Right lobe of liver (tissue), 6 donors: ENCODE measurements around the gene OST4. TPM values are rescaled to one million over a fixed set of nuclear protein-coding genes. Genes with fewer than 3 reads are reported as not detected.
A peak's percentile ranks its signal among the peaks of the same experiment; 100 is the strongest.

Source experiments
- ATAC-seq, 4 donors: fragments of 200-7000 bp; cut with Tn5 transposase; one replicate each; pipeline ENCODE4 v1.9.1; 2020; ENCODE audit warnings: mild to moderate bottlenecking in 4 of 4, moderate library complexity in 4 of 4
- DNase-seq, 3 donors: peaks; one replicate each; pipeline ENCODE4 v3.0.0-alpha.2; 2020
- H3K27ac ChIP-seq, 3 donors: fragments of 200-600 bp; one replicate each; pipeline ENCODE4 v1.8.0; 2022
- H3K27me3 ChIP-seq, 2 donors: fragments of 200-600 bp; one replicate each; pipeline ENCODE4 v1.8.0; 2022
- H3K36me3 ChIP-seq, 4 donors: fragments of 200-600 bp; sonication (generic) in 1 of 4; one replicate each; pipeline versions ENCODE4 v1.5.1 to v1.8.0; 2017 to 2022; ENCODE audit warnings: control low read depth in 1 of 4
- H3K4me1 ChIP-seq, 4 donors: fragments of 200-600 bp; sonication (generic) in 1 of 4; one replicate each; pipeline versions ENCODE4 v1.5.1 to v1.8.0; 2017 to 2022; ENCODE audit warnings: control low read depth in 1 of 4
- H3K4me3 ChIP-seq, 3 donors: fragments of 200-600 bp; one replicate each; pipeline ENCODE4 v1.8.0; 2022
- H3K9me3 ChIP-seq, 4 donors: fragments of 200-600 bp; sonication (generic) in 1 of 4; one replicate each; pipeline versions ENCODE4 v1.5.1 to v1.8.0; 2017 to 2022; ENCODE audit warnings: control low read depth in 1 of 4
- POLR2A ChIP-seq: fragments of 450-650 bp; IDR thresholded peaks from one replicate; pipeline ENCODE4 v1.6.1; 2017; ENCODE audit warnings: antibody characterized with exemption, mild to moderate bottlenecking
- WGBS: methylation state at CpG from one replicate; pipeline ENCODE4 v1.1.6; 2018; ENCODE audit warnings: low coverage, low lambda C conversion rate; ENCODE audit not compliant: insufficient coverage; ENCODE audit errors: missing lambda C conversion rate; 5-methylcytosine and 5-hydroxymethylcytosine counted together
- intact Hi-C, 2 donors: fragments of 100-400 bp; cut with DNase I; formaldehyde crosslinking; loops; one replicate each; pipeline versions ENCODE4 v1.11.2 to v1.14.1; 2022
- total RNA-seq, 6 experiments: library from RNA; depleted of rRNA in 2 of 6; stranded (reverse); fragments of >200 nt in 2 of 6; fragmentation: NEBNext Ultra II Directional in 3 of 6; extraction: Animal tissue kit (Norgen Biotek cat#: 25700) in 3 of 6; gene quantifications; one replicate each; pipeline versions ENCODE4 v1.1.0 to v1.2.4, GENCODE V29; 2016 to 2023
- TF ChIP-seq, protein P1 (sequence below), 4 donors: fragments of 200-600 bp in 3 of 4; fragments of 450-650 bp in 1 of 4; IDR thresholded peaks; one replicate each; pipeline versions ENCODE4 v1.5.1 to v1.8.0; 2016 to 2022; ENCODE audit warnings: antibody characterized with exemption in 4 of 4, mild to moderate bottlenecking in 2 of 4
- donor health status: DM: no; HTN: yes; CAD: no.
- donor health status: DM: no; HTN: no; CAD: no.
- donor health status: DM: no; HTN: no; CAD: no.
- donor health status: DM: no; HTN: yes; CAD: no.
- donor health status: DM: no; HTN: yes; CAD: no.

Gene OST4
- total RNA-seq, 6 experiments from 2014 or later: 144 to 182 (median 161) TPM

DNA sequence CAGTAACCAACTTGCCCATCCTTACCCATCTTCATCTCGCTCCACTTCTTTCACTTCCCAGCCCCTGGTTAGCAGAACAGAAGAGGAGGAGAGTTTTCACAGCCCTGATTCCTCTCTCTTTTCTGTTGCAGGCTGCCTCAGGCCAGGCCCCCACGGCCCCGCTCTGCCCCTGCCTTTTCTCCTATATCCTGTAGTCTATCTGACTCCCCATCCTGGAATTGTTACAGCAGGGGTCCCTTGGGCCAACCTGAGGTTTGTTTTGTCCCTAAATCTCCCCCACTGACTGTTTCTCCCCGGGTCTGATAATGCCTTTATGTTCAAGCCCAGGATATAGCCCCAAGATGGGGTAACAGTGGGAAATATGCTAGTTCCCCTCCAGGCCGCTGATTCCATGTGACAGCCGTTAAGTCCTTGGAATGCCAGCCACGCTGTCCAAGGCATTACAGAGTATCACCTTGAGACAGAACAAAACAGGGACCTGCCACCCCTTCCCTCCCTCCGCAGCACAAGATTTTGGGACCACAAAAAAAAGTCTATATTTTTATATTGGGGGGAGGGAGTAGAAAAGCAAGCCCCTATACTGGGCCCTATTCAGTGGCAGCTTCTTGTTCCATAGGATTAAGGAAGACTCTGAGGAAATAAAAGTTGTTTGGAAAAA lies 1.4 kb downstream of the OST4 start:
- H3K27ac ChIP-seq: no peak overlapping the region

DNA sequence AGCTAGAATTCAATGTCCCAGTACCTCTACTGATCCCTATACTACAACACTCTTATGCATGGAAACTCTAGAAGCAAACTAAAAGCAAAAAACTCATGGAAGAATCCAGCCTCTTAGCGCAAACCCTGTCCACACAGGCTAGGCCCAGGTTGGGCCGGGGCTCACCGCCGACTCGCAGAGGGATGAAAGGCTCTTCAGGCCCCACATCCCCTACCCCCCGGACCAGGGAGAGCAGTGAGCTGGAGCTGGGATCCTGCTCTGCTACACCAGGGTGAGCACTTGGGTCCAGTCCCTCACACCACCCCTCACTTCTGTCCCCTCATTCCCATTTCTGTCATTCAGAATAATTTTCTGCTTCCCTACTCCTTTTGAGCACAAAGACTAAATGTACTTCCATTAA lies 2.0 kb downstream of the OST4 start:
- no peaks in the 10 kb centered on the region for H3K9me3 ChIP-seq
- no peak overlapping the region for H3K27ac ChIP-seq
- 90% methylated on average over 4 of the region's 6 CpGs for WGBS
- no peaks in the 10 kb centered on the region for H3K27me3 ChIP-seq
- intact Hi-C loops: no loop called here
- no peak for DNase-seq
- no peak for ATAC-seq
- H3K4me3 ChIP-seq: no peak overlapping the region
- TF ChIP-seq POLR2A: no peak
- TF ChIP-seq, protein P1, sequence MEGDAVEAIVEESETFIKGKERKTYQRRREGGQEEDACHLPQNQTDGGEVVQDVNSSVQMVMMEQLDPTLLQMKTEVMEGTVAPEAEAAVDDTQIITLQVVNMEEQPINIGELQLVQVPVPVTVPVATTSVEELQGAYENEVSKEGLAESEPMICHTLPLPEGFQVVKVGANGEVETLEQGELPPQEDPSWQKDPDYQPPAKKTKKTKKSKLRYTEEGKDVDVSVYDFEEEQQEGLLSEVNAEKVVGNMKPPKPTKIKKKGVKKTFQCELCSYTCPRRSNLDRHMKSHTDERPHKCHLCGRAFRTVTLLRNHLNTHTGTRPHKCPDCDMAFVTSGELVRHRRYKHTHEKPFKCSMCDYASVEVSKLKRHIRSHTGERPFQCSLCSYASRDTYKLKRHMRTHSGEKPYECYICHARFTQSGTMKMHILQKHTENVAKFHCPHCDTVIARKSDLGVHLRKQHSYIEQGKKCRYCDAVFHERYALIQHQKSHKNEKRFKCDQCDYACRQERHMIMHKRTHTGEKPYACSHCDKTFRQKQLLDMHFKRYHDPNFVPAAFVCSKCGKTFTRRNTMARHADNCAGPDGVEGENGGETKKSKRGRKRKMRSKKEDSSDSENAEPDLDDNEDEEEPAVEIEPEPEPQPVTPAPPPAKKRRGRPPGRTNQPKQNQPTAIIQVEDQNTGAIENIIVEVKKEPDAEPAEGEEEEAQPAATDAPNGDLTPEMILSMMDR (IDR thresholded peaks at IDR 0.05): no peak
- H3K36me3 ChIP-seq: peaks cover 0 to 16% (median 0%) of the 10 kb centered on the region in 4 donors
- H3K4me1 ChIP-seq: peaks cover 0 to 10% (median 4%) of the 10 kb centered on the region in 4 donors

More for the DNA sequence above, 1.4 kb downstream of the OST4 start:
- 81% methylated on average over 7 of the region's 8 CpGs for WGBS
- H3K36me3 ChIP-seq: peaks cover 0 to 16% (median 0%) of the 10 kb centered on the region in 4 donors
- no peaks in the 10 kb centered on the region for H3K27me3 ChIP-seq
- H3K4me3 ChIP-seq: peak overlapping the region in 2 of 3 donors; percentile 85 to 91
- H3K9me3 ChIP-seq: no peaks in the 10 kb centered on the region
- no peak for TF ChIP-seq POLR2A
- TF ChIP-seq, protein P1 (IDR thresholded peaks at IDR 0.05): no peak
- ATAC-seq: no peak
- intact Hi-C loops: loop anchor here in 1 of 2 donors (10.0 kb wide), 1 partner anchor 105 kb away; no protein-coding TSS in a partner anchor
- peaks cover 0 to 10% (median 4%) of the 10 kb centered on the region in 4 donors for H3K4me1 ChIP-seq
- no peak for DNase-seq

DNA sequence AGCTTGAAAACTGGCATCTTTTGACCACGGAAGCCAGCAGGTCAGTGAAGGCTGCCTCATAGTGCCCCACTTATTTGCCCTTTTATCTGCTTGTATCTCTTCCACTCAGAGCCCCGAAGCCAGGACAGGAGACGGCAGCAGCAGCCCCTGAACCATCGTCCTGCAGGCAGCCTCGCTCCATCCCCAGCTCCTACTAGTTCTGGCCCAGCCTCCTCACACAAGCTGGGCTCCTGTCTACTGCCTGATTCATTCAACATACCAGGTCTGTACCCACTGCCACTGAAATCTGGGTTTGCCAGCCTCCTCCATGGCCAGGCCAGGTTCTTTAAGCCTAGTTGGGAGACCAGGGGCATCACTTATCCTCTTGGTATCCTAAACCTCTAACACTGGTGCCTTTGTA lies 4.1 kb downstream of the OST4 start:
- peaks cover 0 to 10% (median 4%) of the 10 kb centered on the region in 4 donors for H3K4me1 ChIP-seq
- 97% methylated on average over 5 of the region's 5 CpGs for WGBS
- intact Hi-C loops: no loop called here
- peaks cover 0 to 16% (median 0%) of the 10 kb centered on the region in 4 donors for H3K36me3 ChIP-seq
- ATAC-seq (no peak), DNase-seq (no peak)
- H3K4me3 ChIP-seq: no peak overlapping the region
- no peak for TF ChIP-seq POLR2A
- TF ChIP-seq, protein P1 (IDR thresholded peaks at IDR 0.05): no peak
- no peak overlapping the region for H3K27ac ChIP-seq
- no peaks in the 10 kb centered on the region for H3K9me3 ChIP-seq
- H3K27me3 ChIP-seq: no peaks in the 10 kb centered on the region

DNA sequence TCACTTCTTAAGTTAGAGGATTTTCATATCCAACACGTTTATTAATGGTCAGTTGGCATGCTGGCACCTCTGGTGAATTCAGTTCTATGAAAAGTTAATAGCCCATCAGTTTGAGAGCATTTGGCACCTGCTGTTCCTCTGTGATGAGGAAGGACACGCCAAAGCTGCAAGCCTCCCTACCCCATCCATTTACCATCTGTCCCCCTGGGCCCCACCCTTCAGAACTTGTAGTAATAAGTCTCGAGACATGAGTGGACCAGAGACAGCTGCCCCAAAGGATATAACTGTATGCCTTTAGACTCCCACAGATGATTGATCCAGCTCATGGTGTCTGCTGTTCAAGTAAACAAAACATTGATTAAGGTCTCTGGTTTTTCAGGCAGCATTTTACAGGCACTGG lies 6.3 kb downstream of the OST4 start:
- Histone ChIP-seq H3K36me3 (peaks cover 0 to 16% (median 0%) of the 10 kb centered on the region in 4 donors), H3K27ac (no peak overlapping the region), H3K9me3 (no peaks in the 10 kb centered on the region), H3K4me1 (peaks cover 0 to 8% (median 3%) of the 10 kb centered on the region in 4 donors), H3K4me3 (no peak overlapping the region), H3K27me3 (no peaks in the 10 kb centered on the region)
- no CpG with 5 or more reads among the region's 3 CpGs for WGBS
- TF ChIP-seq, protein P1 (IDR thresholded peaks at IDR 0.05): no peak
- no peak for TF ChIP-seq POLR2A
- DNase-seq: no peak
- intact Hi-C loops: no loop called here
- ATAC-seq: no peak
